GM23338 (cell line): ENCODE measurements around the gene TBC1D16.

Experiments
- CTCF ChIP-seq, 2 experiments: fragments of 200-600 bp in 1 of 2; sonication (generic) in 1 of 2; conservative IDR thresholded peaks; 2 replicates each; pipeline versions ENCODE4 v1.5.1 to v1.6.1; 2016 to 2017; ENCODE audit warnings: antibody characterized with exemption in 2 of 2, low read depth in 2 of 2, mild to moderate bottlenecking in 2 of 2, moderate library complexity in 1 of 2
- EZH2 ChIP-seq: fragments of 200-600 bp; sonication (generic); IDR thresholded peaks from one replicate; pipeline ENCODE4 v1.8.0; 2017; ENCODE audit warnings: antibody characterized with exemption, mild to moderate bottlenecking, low read depth; ENCODE audit not compliant: unreplicated experiment

- TF ChIP-seq CTCF (conservative IDR thresholded peaks at IDR 0.05; ENCODE audit: low read depth in 2 of 2) (no peak), EZH2 (no peak)
Observed at GRCh38 chr17:79953335-79953734, 82.3 kb downstream of the TBC1D16 start.
